Keratinocyte (primary cell): ENCODE measurements around the gene MYLK3. TPM values are rescaled to one million over a fixed set of nuclear protein-coding genes. Genes with fewer than 3 reads are reported as not detected.

Experiments
- DNase-seq: peaks from one replicate; pipeline ENCODE4 v3.0.0-alpha.2; 2011; ENCODE audit warnings: low read depth, missing footprints, low spot score
- FAIRE-seq: peaks from 2 replicates; lab custom pipeline; 2011; peaks lifted over from hg19 to GRCh38; lab: Jason Lieb, UNC
- H2AFZ ChIP-seq: 2 replicates; pipeline ENCODE4 v1.6.0; 2012; ENCODE audit warnings: low read length, control low read depth, inconsistent platforms; ENCODE audit not compliant: control insufficient read depth
- H3K27ac ChIP-seq: 2 replicates; pipeline ENCODE4 v1.5.1; 2011; ENCODE audit warnings: low read length; ENCODE audit not compliant: control insufficient read depth, insufficient read depth
- H3K27me3 ChIP-seq: 3 replicates; pipeline ENCODE4 v1.6.0; 2011; ENCODE audit warnings: low read length; ENCODE audit not compliant: control insufficient read depth, insufficient read depth; ENCODE audit errors: extremely low read depth
- H3K36me3 ChIP-seq, 2 experiments: 2 replicates in 1 of 2; 3 replicates in 1 of 2; pipeline ENCODE4 v1.5.1; 2011; ENCODE audit warnings: low read length in 2 of 2, mild to moderate bottlenecking in 1 of 2; ENCODE audit not compliant: control insufficient read depth in 2 of 2, insufficient read depth in 2 of 2; ENCODE audit errors: extremely low read depth in 1 of 2
- H3K4me1 ChIP-seq: 3 replicates; pipeline ENCODE4 v1.5.1; 2011; ENCODE audit warnings: low read length; ENCODE audit not compliant: control insufficient read depth, insufficient read depth; ENCODE audit errors: extremely low read depth
- H3K4me2 ChIP-seq: 3 replicates; pipeline ENCODE4 v1.6.0; 2011; ENCODE audit warnings: low read depth, low read length; ENCODE audit not compliant: control insufficient read depth, insufficient read depth; ENCODE audit errors: extremely low read depth
- H3K4me3 ChIP-seq, 3 experiments: fragments of 200-600 bp in 1 of 3; sonication (generic) in 1 of 3; 2 replicates in 2 of 3; 3 replicates in 1 of 3; pipeline ENCODE4 v1.5.1; 2011 to 2016; ENCODE audit warnings: low read length in 3 of 3, mild to moderate bottlenecking in 3 of 3, control low read depth in 2 of 3, inconsistent platforms in 1 of 3, low read depth in 1 of 3, mixed read lengths in 1 of 3, mixed run types in 1 of 3, moderate library complexity in 1 of 3; ENCODE audit not compliant: control insufficient read depth in 2 of 3, insufficient read depth in 2 of 3; ENCODE audit errors: extremely low read depth in 1 of 3
- H3K79me2 ChIP-seq: 2 replicates; pipeline ENCODE4 v1.6.0; 2012; ENCODE audit warnings: low read length; ENCODE audit not compliant: control insufficient read depth, insufficient read depth
- H3K9ac ChIP-seq: 3 replicates; pipeline ENCODE4 v1.6.0; 2011; ENCODE audit warnings: low read length; ENCODE audit not compliant: control insufficient read depth, insufficient read depth; ENCODE audit errors: extremely low read depth
- H3K9me1 ChIP-seq: 3 replicates; pipeline ENCODE4 v1.6.0; 2011; ENCODE audit warnings: low read length; ENCODE audit not compliant: control insufficient read depth, insufficient read depth; ENCODE audit errors: extremely low read depth
- H3K9me3 ChIP-seq: 2 replicates; pipeline ENCODE4 v1.5.1; 2012; ENCODE audit warnings: low read depth, low read length; ENCODE audit not compliant: control insufficient read depth
- H4K20me1 ChIP-seq: 3 replicates; pipeline ENCODE4 v1.6.0; 2011; ENCODE audit warnings: low read length; ENCODE audit not compliant: control insufficient read depth, insufficient read depth; ENCODE audit errors: extremely low read depth
- CTCF ChIP-seq, 3 experiments: IDR thresholded peaks in 1 of 3; conservative IDR thresholded peaks in 1 of 3; optimal IDR thresholded peaks in 1 of 3; 2 replicates in 2 of 3; 3 replicates in 1 of 3; pipeline versions ENCODE3 to v1.5.1; 2011; ENCODE audit warnings: low read length in 3 of 3, mild to moderate bottlenecking in 3 of 3, moderate library complexity in 2 of 3, control low read depth in 1 of 3, inconsistent platforms in 1 of 3; ENCODE audit not compliant: insufficient read depth in 2 of 3; ENCODE audit errors: extremely low read depth in 1 of 3
- EZH2 ChIP-seq: IDR thresholded peaks from one replicate; pipeline ENCODE4 v1.6.1; 2012; ENCODE audit warnings: inconsistent platforms, mild to moderate bottlenecking, low read length, moderate library complexity
- dilution Hi-C: fragments of 300-500 bp; cut with MboI; formaldehyde crosslinking; loops from one replicate; pipeline ENCODE4 v1.7.0; 2020; ENCODE audit warnings: low sequenced_read_pairs; ENCODE audit not compliant: extremely low pct_ligation_motif_present
- polyA plus RNA-seq, 5 experiments: library from polyadenylated mRNA; depleted of rRNA in 3 of 5; stranded (reverse) in 3 of 5; stranded (forward) in 1 of 5; unstranded in 1 of 5; fragments of >200 nt; gene quantifications; 1 replicate in 1 of 5; 2 replicates in 3 of 5; 3 replicates in 1 of 5; pipeline versions ENCODE4 v1.2.1 to v1.2.3, GENCODE V29; 2011 to 2012; ENCODE audit warnings: missing spikeins in 2 of 5, low read depth in 1 of 5, low replicate concordance in 1 of 5

Gene MYLK3
- polyA plus RNA-seq, 1 donor (not counting 4 experiments of a cell fraction or from before 2014, with no cell fraction given) = 0.03 TPM

- no peaks in the 10 kb centered on the region for H3K9me1 ChIP-seq
- H4K20me1 ChIP-seq = no peaks in the 10 kb centered on the region
- dilution Hi-C loops = loop anchor here (5.0 kb wide), 1 partner anchor 53 kb away; no protein-coding TSS in a partner anchor
- peak overlapping the region; percentile 94 for H2AFZ ChIP-seq
- TF ChIP-seq CTCF (optimal IDR thresholded peaks at IDR 0.05 in 1 of 3, IDR thresholded peaks at IDR 0.05 in 1 of 3, conservative IDR thresholded peaks at IDR 0.05 in 1 of 3; ENCODE audit: extremely low read depth in 1 of 3, insufficient read depth in 2 of 3, low read length in 3 of 3) = no peak
- TF ChIP-seq EZH2 = no peak
- peak overlapping the region; percentile 72 for H3K9ac ChIP-seq
- no peaks in the 10 kb centered on the region for H3K36me3 ChIP-seq
- FAIRE-seq = peak; percentile 80
- H3K27me3 ChIP-seq = no peaks in the 10 kb centered on the region
- no peaks in the 10 kb centered on the region for H3K9me3 ChIP-seq
- H3K4me2 ChIP-seq = peak overlapping the region; percentile 81
- peak overlapping the region in 2 of 3 experiments; percentile 63 to 76 for H3K4me3 ChIP-seq
- DNase-seq = no peak
- peaks cover 5% of the 10 kb centered on the region for H3K4me1 ChIP-seq
- H3K79me2 ChIP-seq = no peaks in the 10 kb centered on the region
- H3K27ac ChIP-seq = no peak overlapping the region
Measured at GRCh38 chr16:46790599-46791270, 42.6 kb upstream of the MYLK3 start.

- H2AFZ ChIP-seq = peak overlapping the region; percentile 94
- FAIRE-seq = no peak
- TF ChIP-seq CTCF (optimal IDR thresholded peaks at IDR 0.05 in 1 of 3, IDR thresholded peaks at IDR 0.05 in 1 of 3, conservative IDR thresholded peaks at IDR 0.05 in 1 of 3; ENCODE audit: extremely low read depth in 1 of 3, insufficient read depth in 2 of 3, low read length in 3 of 3) (no peak), EZH2 (no peak)
Measured at GRCh38 chr16:46789499-46790414, 41.6 kb upstream of the MYLK3 start.

More at GRCh38 chr16:46789499-46790414, 41.6 kb upstream of the MYLK3 start:
- peaks cover 10% of the 10 kb centered on the region for H3K4me1 ChIP-seq
- H3K79me2 ChIP-seq = no peaks in the 10 kb centered on the region
- no peaks in the 10 kb centered on the region for H3K27me3 ChIP-seq
- H3K36me3 ChIP-seq = no peaks in the 10 kb centered on the region
- H3K4me2 ChIP-seq = peak overlapping the region; percentile 81
- no peaks in the 10 kb centered on the region for H3K9me1 ChIP-seq
- peak overlapping the region; percentile 20 for H3K27ac ChIP-seq
- H3K9ac ChIP-seq = peak overlapping the region; percentile 72
- dilution Hi-C loops = loop anchor here (5.0 kb wide), 1 partner anchor 52 kb away; no protein-coding TSS in a partner anchor
- DNase-seq = no peak
- no peaks in the 10 kb centered on the region for H3K9me3 ChIP-seq
- no peaks in the 10 kb centered on the region for H4K20me1 ChIP-seq
- peak overlapping the region; percentile 54 to 76 (median 63) for H3K4me3 ChIP-seq
